HL-60 (cell line): Measurements from ENCODE around the gene CAMK2G.
A peak's percentile ranks its signal among the peaks of the same experiment; 100 is the strongest.

Experiments
- DNase-seq, 2 experiments: peaks; one replicate each; pipeline ENCODE4 v3.0.0-alpha.2; 2010 to 2020; ENCODE audit warnings: low read depth in 1 of 2, low spot score in 1 of 2
- H3K27ac ChIP-seq: fragments of 250-450 bp; sonication (Bioruptor Pico); replicated peaks from 2 replicates; pipeline ENCODE4 v1.5.1; 2020; ENCODE audit warnings: mild to moderate bottlenecking, moderate library complexity
- H3K27me3 ChIP-seq: fragments of 250-450 bp; sonication (Bioruptor Pico); 2 replicates; pipeline ENCODE4 v1.5.1; 2021; ENCODE audit warnings: mild to moderate bottlenecking, moderate library complexity; ENCODE audit not compliant: insufficient read depth, poor library complexity, severe bottlenecking
- H3K4me3 ChIP-seq: replicated peaks from 2 replicates; pipeline ENCODE4 v1.5.1; 2011; ENCODE audit warnings: mild to moderate bottlenecking, control low read depth, low read length; ENCODE audit not compliant: insufficient read depth
- CTCF ChIP-seq: IDR thresholded peaks from one replicate; pipeline ENCODE4 v1.5.1; 2011; ENCODE audit warnings: low read length, control low read depth, inconsistent platforms; ENCODE audit not compliant: insufficient read depth
- GABPA ChIP-seq: IDR thresholded peaks from 2 replicates; pipeline ENCODE4 v1.6.1; 2012; ENCODE audit warnings: low read depth
- POLR2AphosphoS5 ChIP-seq: IDR thresholded peaks from 2 replicates; pipeline ENCODE4 v1.6.1; 2012; ENCODE audit warnings: low read depth
- REST ChIP-seq: IDR thresholded peaks from 2 replicates; pipeline ENCODE4 v1.6.1; 2012; ENCODE audit warnings: low read depth; ENCODE audit not compliant: insufficient replicate concordance
- SPI1 ChIP-seq: IDR thresholded peaks from 2 replicates; pipeline ENCODE4 v1.6.1; 2012; ENCODE audit warnings: low read depth, mild to moderate bottlenecking, borderline replicate concordance

CAMK2G gene

GRCh38 chr10:73865107-73865458 is 9.3 kb downstream of the CAMK2G start:
- H3K27me3 ChIP-seq: no peaks in the 10 kb centered on the region
- no peak overlapping the region for H3K4me3 ChIP-seq
- no peak for DNase-seq
- no peak for TF ChIP-seq GABPA
- no peak for TF ChIP-seq CTCF
- TF ChIP-seq POLR2AphosphoS5: no peak
- peak overlapping the region; percentile 86 for H3K27ac ChIP-seq

GRCh38 chr10:73864229-73864628 is 10.1 kb downstream of the CAMK2G start:
- TF ChIP-seq GABPA: no peak
- no peak for TF ChIP-seq SPI1
- no peak for TF ChIP-seq POLR2AphosphoS5
- peak overlapping the region; percentile 86 for H3K27ac ChIP-seq
- no peak for DNase-seq

GRCh38 chr10:73863039-73863817 is 11.1 kb downstream of the CAMK2G start:
- Histone ChIP-seq H3K4me3 (no peak overlapping the region), H3K27me3 (no peaks in the 10 kb centered on the region), H3K27ac (peak overlapping the region; percentile 86)
- no peak for TF ChIP-seq GABPA
- TF ChIP-seq CTCF: no peak
- TF ChIP-seq REST: no peak
- no peak for TF ChIP-seq SPI1
- no peak for TF ChIP-seq POLR2AphosphoS5
- DNase-seq: no peak

More at GRCh38 chr10:73864229-73864628, 10.1 kb downstream of the CAMK2G start:
- H3K27me3 ChIP-seq: no peaks in the 10 kb centered on the region
- no peak overlapping the region for H3K4me3 ChIP-seq

- DNase-seq: peak; percentile 78 to 84
- H3K27me3 ChIP-seq: no peaks in the 10 kb centered on the region
- peak overlapping the region; percentile 86 for H3K27ac ChIP-seq
Measured at GRCh38 chr10:73862011-73862410, 12.3 kb downstream of the CAMK2G start.

More at GRCh38 chr10:73862011-73862410, 12.3 kb downstream of the CAMK2G start:
- no peak overlapping the region for H3K4me3 ChIP-seq
- no peak for TF ChIP-seq REST
- no peak for TF ChIP-seq GABPA
- TF ChIP-seq SPI1: no peak
- TF ChIP-seq CTCF: no peak
- TF ChIP-seq POLR2AphosphoS5: no peak
